Cardiac muscle cell (in vitro differentiated cells and primary cell): ENCODE measurements around the gene RER1. TPM values are rescaled to one million over a fixed set of nuclear protein-coding genes. Genes with fewer than 3 reads are reported as not detected.

ENCODE experiments used
- DNase-seq, 2 donors: peaks; one replicate each; pipeline versions ENCODE4 v3.0.0 to v3.0.0-alpha.2; 2010 to 2017; ENCODE audit warnings: low read depth in 1 of 2, low spot score in 1 of 2
- H3K27ac ChIP-seq: fragments of 200-600 bp; sonication (generic); 2 replicates; pipeline ENCODE4 v1.5.1; 2016
- H3K27me3 ChIP-seq: fragments of 200-600 bp; sonication (generic); 2 replicates; pipeline ENCODE4 v1.6.0; 2016; ENCODE audit warnings: control low read depth
- H3K36me3 ChIP-seq: fragments of 200-600 bp; sonication (generic); 2 replicates; pipeline ENCODE4 v1.5.1; 2016; ENCODE audit warnings: control low read depth
- H3K4me1 ChIP-seq: fragments of 200-600 bp; sonication (generic); 2 replicates; pipeline ENCODE4 v1.8.1; 2017; ENCODE audit warnings: low read depth, mild to moderate bottlenecking, mixed run types
- H3K4me3 ChIP-seq: fragments of 200-600 bp; sonication (generic); 2 replicates; pipeline ENCODE4 v1.5.1; 2016; ENCODE audit warnings: mild to moderate bottlenecking
- H3K9me3 ChIP-seq: fragments of 200-600 bp; sonication (generic); 2 replicates; pipeline ENCODE4 v1.5.1; 2017; ENCODE audit warnings: low read depth, mild to moderate bottlenecking, control low read depth
- CTCF ChIP-seq: IDR thresholded peaks from 2 replicates; pipeline ENCODE4 v1.5.1; 2012; ENCODE audit warnings: low read depth, mild to moderate bottlenecking, low read length
- polyA plus RNA-seq: library from polyadenylated mRNA; unstranded; fragments of >200 nt; fragmentation: Nextera tagmentation; extraction: Ambion mirVana; gene quantifications from 2 replicates; pipeline ENCODE4 v1.2.1, GENCODE V29; 2016
- total RNA-seq: library from RNA; depleted of rRNA; stranded (reverse); fragments of >200 nt; gene quantifications from 2 replicates; pipeline ENCODE4 v1.2.3, GENCODE V29; 2016

Gene RER1
- total and polyA plus RNA-seq, 2 experiments from 2014 or later: 46.5 to 112 TPM

- Histone ChIP-seq H3K4me1 (no peaks in the 10 kb centered on the region), H3K4me3 (no peak overlapping the region)
- DNase-seq: no peak
Measured at GRCh38 chr1:2376931-2377672, 14.5 kb upstream of the RER1 start.

GRCh38 chr1:2377751-2378440 is 13.7 kb upstream of the RER1 start:
- no peaks in the 10 kb centered on the region for H3K9me3 ChIP-seq
- no peak for TF ChIP-seq CTCF
- H3K4me3 ChIP-seq: no peak overlapping the region
- H3K4me1 ChIP-seq: no peaks in the 10 kb centered on the region
- H3K36me3 ChIP-seq: no peaks in the 10 kb centered on the region
- no peaks in the 10 kb centered on the region for H3K27me3 ChIP-seq
- no peak overlapping the region for H3K27ac ChIP-seq
- no peak for DNase-seq

More at GRCh38 chr1:2376931-2377672, 14.5 kb upstream of the RER1 start:
- Histone ChIP-seq H3K27me3 (no peaks in the 10 kb centered on the region), H3K9me3 (no peaks in the 10 kb centered on the region), H3K36me3 (no peaks in the 10 kb centered on the region), H3K27ac (no peak overlapping the region)
- no peak for TF ChIP-seq CTCF

GRCh38 chr1:2378441-2378851 is 13.2 kb upstream of the RER1 start:
- no peak overlapping the region for H3K4me3 ChIP-seq
- H3K9me3 ChIP-seq: no peaks in the 10 kb centered on the region
- no peak overlapping the region for H3K27ac ChIP-seq
- no peaks in the 10 kb centered on the region for H3K36me3 ChIP-seq
- no peak for TF ChIP-seq CTCF
- H3K27me3 ChIP-seq: no peaks in the 10 kb centered on the region
- H3K4me1 ChIP-seq: no peaks in the 10 kb centered on the region
- no peak for DNase-seq

GRCh38 chr1:2378956-2379732 is 12.5 kb upstream of the RER1 start:
- no peak overlapping the region for H3K27ac ChIP-seq
- H3K4me1 ChIP-seq: no peaks in the 10 kb centered on the region
- no peak for DNase-seq
- H3K4me3 ChIP-seq: no peak overlapping the region
- no peaks in the 10 kb centered on the region for H3K36me3 ChIP-seq
- no peaks in the 10 kb centered on the region for H3K27me3 ChIP-seq
- no peaks in the 10 kb centered on the region for H3K9me3 ChIP-seq
- no peak for TF ChIP-seq CTCF

- DNase-seq: no peak
- Histone ChIP-seq H3K27me3 (no peaks in the 10 kb centered on the region), H3K27ac (no peak overlapping the region), H3K4me3 (no peak overlapping the region), H3K36me3 (no peaks in the 10 kb centered on the region), H3K9me3 (no peaks in the 10 kb centered on the region), H3K4me1 (no peaks in the 10 kb centered on the region)
- no peak for TF ChIP-seq CTCF
Measured at GRCh38 chr1:2379733-2380404, 11.8 kb upstream of the RER1 start.
